Activated CD4-positive, alpha-beta T cell treated with anti-CD3 and anti-CD28 coated beads for 1 hour (primary cell): ENCODE data around the gene ZNF366.

Source experiments
- DNase-seq: peaks from one replicate; pipeline ENCODE4 v3.0.0-alpha.2; 2020

The ZNF366 gene

DNA sequence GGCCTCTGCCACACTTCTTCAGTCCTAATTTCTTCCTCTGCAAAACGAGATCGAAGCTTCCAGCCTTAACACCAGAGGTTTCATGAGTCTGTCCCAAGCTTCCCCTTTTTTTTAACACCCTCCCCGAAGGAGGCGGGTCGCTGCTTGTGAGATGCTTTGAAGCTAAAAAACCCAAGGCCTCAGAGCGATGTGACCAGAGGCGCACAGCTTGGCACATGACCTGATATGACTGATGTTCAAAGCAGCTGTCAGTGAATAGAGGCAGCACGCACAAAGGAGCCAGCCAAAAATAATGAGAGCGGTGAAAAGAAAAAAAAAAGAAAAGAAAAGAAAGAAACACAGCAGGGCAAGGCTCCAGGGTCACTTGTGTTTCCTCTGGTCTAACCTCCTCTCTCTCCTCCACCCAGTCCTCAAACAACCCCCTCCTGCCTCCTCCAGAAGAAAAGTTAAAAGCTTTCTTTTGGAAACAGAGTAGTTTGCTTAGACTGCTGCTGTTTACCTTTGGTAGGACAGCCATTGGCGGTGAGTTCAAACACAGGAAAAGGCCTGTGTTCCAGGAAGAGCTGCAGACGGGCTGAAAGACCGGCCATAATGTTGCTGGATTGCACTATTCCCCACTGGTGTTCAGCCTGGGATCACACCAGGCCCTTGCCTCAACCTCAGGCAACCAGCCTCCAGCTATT, 10.9 kb upstream of the ZNF366 start:
- no peak for DNase-seq

DNA sequence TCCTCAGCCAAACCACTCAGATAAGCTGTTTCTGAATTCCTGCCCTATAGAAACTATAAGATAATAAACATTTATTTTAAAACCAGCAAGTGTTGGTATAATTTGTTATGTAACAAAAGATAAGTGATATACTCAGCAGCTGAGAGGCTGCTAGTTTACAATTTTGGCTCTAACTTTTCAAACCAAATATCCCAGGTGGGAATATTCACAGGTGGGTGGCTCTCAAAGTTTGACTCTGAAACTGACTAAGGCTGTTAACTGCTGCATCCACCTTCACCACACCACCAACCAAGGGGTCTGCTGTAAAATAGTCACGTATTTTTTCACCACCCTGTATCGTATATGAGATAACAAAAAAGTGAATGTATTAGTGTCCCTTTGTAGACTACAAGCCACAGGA, 9.7 kb upstream of the ZNF366 start:
- no peak for DNase-seq

DNA sequence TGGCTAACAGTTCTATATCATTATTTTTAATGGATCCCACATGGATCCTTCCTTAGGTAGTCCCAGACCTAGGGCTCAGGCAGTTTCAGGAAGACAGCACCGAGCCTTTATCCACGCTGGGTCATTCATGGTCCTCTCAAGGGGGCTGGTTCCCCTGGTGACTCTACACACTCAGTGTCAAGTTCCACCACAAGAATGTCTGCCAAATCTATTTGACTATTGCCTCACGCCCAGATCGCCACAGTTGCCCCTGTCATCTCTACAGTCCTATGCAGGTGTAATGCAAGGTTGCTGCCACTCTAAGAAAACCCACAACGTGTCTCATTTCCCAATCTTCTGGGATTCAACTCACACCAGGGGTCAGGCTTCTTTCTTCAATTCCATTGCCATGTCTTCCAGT, 8.0 kb upstream of the ZNF366 start:
- no peak for DNase-seq

DNA sequence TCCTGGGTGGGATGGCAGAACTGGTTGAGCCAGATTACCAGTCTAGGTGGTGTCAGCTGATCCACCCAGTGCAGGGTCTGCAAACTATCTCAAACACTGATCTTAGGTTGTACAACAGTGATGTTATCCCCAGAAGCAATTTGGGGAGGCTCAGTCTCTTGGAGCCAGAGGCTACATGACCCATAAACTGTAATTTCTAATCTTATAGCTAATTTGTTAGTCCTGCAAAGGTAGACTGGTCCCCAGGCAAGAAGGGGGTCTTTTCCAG, 5.3 kb upstream of the ZNF366 start:
- no peak for DNase-seq

DNA sequence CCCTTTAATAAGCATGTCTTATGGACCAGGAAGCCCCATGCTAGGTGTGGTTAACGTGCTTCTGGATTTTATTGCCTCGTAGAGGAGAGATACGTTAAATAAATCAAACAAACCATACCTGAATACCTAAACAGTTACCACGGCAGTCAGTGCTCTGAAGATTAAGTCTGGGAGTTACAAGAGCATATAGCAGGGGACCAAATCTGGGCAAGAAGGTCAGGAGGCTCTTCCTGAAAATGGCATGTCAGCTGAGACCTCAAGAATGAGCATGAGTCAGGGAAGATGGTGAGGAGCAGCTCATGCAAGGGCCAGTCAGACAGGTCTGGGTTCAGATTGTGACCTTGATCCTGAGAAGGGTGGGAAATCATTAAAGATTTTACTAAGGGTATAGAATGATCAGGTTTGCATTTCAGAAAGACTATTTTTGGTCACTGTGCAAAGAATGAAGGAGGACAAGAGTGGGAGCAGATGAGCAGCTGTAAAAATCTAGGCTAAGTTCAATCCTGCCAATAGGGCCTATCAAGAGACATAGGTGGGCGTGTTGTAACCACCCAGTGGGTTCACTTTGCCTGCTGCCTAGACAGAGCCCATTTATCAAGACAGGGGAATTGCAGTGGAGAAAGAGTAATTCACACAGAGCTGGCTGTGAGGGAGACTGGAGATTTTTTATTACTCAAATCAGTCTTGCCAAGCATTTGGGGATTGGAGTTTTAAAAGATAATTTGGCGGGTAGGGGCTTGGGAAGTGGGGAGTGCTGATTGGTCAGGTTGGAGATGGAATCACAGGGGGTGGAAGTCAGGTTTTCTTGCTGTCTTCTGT, 4.8 kb upstream of the ZNF366 start:
- no peak for DNase-seq

DNA sequence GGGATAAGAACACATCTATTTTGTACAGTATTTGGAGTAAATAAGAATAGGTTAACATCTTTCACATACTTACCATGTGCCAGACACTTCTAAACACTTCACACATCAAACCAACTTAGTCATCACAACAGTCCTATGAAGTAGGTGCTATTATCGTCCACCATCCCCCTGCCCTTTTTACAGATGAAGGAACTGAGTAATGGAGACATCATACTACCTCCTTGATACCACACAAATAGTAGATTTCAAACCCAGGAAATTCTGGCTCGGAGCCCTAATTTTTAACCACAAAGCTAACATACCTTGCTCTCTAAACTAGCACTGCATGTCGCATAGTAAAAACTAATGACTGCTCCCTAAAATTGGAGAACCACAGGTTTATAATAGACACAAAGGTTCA, 4.2 kb upstream of the ZNF366 start:
- no peak for DNase-seq

DNA sequence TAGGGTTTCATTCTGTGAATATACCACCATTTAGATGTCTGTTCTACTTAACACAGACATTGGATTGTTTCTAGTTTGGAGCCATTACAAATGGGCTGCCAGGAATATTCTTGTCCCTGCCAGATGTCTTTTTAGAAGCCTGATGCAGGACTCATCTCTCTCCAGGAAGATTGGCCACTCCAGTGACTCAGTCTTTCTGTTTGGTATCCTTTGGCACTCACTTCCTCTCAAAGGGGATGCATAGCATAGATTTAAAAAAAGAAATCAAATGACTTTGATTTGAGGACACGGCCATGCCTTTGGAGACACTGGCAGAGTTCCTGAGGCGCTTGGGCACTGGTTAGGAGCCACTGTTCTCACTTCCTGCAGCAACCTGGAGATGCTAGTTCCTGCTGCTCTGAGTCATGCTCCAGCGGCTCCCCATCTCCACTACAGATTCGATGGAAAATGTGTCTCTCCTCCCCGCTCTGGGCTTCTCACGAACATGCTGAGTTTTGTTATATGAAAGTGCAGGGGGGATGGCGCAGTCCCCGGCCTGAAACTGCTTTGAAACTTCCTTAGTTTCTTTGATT, 3.5 kb upstream of the ZNF366 start:
- no peak for DNase-seq

DNA sequence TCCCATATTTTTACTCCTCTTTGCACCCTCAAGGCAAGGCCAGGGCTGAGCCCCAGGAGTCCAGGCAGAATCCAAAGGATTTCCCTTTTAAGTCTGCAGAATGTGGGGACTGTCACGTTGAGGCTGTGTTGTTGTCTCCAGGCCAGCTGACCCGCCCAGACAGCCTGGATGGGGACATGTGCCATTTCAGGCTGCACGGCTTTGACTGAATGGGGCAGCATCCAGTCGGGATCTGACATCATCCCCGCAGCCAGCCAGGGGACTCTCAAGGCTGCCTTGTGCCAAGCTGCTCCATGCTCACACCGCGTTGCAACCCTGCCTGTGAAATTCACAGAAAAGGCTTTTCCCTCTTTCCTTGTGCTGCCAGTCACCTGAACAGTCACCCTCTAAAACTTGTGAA, 2.2 kb upstream of the ZNF366 start:
- DNase-seq = no peak

DNA sequence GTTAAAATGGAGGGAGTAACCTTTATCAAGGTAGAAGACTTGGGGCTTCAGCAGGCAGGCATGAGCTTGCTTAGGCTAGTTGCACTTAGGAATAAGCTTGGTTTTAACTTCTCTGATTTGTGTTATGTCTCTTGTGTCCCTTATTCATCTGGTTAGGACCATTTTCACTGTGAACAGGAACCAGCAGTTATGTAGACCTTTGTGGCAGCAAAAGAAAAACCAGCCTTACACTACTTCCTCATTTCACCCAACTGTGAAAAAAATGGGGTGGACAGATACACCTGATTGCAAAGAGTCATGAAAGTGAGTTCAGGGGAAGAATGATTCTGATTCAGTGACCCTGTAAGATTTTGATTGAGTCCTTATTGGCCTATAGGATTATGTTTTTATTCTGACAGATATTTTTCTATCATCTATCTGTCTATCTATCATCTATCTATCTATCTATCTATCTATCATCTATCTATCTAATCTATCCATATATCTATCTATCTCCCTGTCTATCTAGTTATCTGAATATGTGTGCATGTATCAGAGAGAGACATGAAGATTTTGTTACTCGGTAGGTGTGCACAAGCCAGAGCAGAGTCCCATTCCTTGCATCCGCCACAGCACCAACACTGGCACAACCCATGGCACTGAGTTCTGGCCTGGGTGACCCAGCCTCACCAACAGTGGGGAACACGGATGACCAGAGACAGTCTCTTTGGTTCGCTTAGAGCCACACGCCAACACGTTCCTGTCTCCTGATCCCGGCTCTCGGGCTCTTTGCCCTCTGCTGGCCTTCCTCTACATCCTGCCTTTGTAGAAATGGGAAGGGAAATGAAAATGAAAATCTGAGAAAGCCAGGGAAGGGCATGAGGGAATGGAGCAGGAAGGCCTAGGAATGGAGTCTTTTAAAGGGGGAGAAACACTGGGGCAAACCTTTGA, 1.3 kb upstream of the ZNF366 start:
- no peak for DNase-seq

DNA sequence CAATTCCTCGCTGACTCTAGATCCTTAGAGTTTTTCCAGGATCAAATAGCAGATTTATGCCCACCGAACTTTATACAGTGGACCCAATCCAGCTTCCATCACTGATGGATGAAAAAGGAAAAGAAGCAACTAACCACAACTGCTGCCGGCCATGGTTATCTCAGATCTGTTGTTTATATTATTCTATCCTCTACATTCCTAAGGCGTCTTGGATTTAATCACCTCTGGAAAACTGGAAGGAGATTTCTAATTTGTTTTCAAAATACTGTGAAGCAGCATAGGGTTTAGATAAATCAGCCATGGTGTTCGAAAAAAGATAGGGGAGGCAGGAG, 663 bp upstream of the ZNF366 start:
- DNase-seq = no peak

DNA sequence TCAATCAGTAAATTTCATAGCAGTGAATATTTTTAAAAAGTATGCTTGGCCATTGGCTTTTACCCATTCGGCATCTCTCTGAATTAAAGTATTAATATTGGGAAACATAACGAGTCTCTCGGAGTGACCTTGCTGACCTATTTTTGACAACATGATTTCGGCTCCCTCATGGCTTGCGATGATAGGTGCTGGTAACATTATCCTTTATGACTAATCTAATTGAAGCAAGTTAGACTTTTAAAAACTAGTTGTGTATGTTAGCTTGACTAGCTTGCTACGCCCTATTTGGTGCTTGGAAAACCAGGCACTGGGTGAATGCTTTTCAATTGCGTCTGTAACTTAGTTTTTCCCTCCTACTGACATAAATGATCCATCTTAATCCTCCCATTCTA, 1.1 kb downstream of the ZNF366 start:
- DNase-seq = no peak

DNA sequence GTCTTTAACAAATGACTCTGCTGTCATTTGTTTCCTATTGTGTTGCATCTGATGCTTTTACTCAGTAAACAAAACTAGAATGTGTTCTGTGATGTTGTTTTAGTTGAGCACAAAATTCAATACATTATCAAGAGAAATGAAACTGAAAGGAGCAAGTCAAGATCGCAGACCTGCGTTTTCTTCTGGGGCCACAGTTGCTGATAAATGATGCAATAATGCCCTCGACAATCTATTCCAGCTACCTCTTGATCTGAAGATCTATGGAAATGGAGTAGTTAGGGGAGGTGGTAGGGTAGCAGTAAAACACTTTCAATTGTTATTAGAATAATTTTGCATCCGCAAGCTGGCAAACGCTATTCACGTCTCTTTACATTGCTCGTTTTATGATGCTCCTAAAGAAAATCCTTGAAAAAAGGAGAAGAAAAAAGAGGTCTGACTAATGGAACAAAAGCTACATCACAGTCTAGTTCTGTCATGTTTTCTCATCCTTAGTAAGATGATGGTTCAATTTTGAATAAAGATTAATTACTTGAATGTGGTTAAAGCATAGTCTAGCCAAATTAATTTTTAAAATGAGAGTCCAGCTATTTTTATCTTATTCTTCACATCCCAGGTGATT, 1.6 kb downstream of the ZNF366 start:
- DNase-seq = no peak

DNA sequence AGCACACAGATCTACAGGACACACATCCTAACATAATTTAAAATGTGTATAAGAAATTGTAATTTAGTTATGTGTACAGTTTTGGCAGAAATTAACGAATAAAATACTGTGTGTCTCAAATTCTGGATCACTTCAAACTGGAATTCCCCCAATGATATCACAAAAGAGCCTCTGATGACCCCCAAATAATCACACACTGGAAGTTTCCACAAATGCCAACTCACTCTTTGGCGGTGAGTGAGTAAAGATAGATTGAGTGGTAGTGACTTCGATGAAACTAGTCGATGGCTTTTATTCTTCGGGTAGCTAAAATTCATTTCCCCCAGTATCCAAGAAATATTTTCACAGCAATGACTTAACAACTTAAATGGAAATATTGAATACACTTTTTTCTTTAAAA, 2.2 kb downstream of the ZNF366 start:
- DNase-seq = no peak

DNA sequence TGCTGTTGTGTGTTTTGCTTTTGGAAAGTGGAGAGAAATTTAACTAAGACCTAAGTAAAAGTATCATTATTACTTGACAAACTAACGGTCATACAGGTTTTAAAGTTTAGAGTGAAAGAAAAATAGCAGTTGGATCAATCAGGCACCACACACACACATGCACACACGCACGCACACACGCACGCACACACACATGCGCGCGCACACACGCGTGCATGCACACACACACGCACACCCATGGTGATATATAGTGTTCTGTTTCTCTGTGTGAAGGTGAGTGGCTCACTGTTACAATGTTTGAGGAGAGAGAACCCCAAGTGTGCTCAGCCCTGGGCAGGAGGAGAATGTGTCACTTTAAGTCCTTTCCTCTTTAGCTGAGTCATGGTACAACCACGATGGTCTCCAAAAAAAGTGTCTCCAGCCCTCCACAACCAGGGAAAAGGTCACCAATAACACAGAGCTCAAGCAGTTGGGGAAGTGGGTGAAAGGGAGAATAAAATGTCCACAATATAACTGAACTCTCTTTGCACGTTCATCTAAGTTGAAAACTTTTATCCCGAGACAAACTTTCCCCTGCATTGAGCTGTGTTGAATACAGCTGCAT, 3.2 kb downstream of the ZNF366 start:
- no peak for DNase-seq

DNA sequence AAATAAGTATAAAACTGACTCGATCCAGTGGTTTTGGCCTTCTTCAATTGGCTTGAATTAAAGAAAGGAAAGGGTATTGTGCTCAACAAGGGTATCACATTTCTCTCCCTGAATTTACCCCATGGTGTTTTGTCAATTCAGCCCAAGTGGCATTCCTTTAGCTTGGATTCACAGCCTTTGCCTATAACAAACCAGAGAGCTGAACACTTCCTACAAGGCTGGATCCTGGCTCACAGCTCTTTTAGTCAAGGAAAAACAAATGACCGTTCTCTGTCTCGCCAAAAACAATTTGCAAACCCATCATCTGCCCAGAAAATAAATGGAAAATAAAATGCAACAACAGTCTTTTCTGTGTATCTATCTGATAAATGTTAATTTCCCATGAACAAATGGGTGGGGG, 5.7 kb downstream of the ZNF366 start:
- DNase-seq = no peak

DNA sequence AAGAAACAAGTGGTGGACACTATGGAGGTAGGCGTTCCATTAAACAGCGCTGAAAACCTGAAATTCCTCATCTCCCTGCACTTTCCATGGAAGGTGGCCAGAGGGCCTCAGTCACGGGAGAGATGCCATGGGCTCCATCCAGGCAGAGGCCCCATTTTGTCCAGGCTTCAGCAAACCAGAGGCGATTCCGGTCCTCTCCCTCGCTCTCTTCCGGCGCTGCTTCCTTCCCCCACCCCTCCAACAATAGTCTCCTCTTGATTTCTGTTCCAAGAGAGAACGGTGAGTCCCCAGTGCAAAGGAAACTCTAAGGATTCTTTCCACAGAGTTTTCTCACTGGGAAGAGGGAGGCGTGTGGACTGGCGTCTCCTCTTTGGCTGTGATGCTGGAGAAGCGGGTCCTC, 7.5 kb downstream of the ZNF366 start:
- DNase-seq = no peak

DNA sequence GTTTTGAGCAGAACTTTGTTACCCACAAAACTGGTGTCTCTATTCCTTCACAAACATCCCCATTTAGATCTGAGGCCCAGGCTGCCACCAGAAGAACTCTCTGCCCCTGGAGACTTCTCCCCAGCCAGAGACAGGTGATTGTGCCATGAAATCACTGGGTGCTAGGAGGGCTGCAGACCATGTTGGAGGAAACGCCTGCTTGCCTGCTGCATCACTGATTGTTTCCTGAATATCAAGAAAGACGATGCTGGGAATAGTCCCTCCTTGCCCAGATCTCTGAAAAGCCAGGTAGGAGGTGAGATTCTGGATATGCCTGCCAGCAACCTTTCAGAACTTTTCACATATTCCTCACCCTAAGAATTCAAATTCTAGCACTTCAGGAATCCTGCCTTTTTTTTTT, 8.1 kb downstream of the ZNF366 start:
- DNase-seq = no peak

DNA sequence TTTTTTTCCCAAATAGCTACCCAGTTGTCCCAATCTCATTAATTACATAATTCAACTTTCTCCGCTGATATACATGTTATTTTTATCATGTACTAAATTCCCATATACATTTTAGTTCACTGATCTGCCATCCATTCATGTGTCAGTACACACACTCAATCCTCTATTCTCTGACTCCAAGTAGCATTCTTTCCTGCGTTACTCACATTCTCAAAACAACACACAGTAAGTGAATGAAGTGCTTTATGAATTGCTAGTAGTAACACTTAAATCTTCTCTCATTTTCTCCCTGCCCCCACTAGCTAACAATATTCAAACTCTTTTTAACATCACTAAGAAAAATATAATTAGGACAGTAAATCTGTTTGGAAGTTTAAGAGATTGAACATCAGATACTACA, 8.9 kb downstream of the ZNF366 start:
- no peak for DNase-seq

DNA sequence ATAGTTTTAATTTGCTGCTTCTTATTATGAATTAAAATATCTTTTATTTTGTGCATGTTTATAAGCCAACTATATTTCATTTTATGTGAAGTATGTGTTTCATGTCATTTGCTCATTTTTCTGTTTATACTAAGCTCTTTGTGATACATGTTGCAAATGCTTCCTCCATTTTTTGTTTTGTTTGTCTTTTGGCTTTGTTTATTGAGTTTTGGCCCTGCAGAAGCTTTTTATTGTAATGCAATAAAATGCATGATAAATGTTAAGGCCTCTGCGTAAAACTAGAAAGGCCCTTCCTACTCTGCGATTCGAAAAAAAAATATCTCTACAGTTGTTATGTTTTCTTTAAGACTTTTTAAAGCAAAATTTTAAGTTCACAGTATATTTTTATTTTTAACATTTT, 9.4 kb downstream of the ZNF366 start:
- no peak for DNase-seq

DNA sequence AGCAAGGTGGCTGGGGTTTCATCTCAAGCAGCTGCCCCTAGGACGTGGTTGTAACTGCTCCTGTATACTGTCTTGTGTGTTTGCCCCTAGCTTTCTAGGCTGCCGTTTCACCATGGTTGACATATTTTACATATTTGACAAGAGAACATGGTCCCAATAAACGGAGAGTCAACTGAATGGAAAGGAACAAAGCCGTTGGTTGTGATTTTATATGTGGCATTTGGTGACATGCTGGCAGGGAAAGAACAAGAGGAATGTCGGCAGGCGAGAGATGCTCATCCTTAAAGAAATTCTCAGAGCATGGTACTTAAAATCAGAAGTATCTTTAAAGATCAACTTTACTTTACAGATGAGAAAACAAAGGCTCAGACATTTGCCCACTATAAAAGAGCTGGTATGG, 11.8 kb downstream of the ZNF366 start:
- no peak for DNase-seq

DNA sequence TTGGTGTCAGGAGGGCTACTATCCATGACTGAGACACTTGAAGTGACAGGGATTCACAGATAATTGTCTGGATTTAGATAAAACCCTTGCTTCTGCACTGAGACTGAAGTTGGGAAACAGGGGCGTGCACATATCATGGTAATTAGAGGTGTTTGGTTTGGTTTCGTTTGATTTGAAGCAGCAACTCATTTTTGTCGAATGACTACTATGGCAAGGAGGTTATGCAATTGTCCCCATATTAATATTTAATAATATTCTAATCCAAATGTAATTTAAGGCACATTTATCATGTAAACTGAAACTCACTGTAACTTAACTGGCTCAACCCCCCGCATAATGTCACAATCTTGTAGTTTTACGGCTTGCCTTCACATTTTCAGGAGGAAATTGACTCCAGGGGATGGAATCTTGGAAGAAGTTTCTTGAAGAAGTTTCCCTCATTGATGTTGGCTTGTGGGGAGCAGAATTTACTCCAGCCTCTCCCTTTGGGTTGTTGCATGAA, 12.5 kb downstream of the ZNF366 start:
- DNase-seq = no peak

DNA sequence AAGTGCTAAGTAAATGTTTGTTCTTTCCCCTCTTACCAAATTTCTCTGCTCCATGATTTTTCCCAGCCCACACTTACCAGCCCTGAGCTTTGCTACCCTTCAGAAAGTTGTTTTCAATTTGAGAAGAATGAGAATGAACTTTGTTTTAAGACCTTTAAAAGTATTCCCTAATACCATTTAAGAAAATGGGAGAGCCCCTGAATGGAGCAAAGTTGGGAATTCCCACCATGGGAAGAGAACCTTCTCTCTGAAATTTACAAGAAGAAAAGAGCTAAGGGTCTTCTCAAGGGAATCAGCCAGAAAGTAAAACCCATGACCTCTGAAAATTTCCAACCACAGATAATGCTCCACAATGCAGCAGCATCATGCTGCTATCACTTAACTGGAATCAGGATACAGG, 17.7 kb downstream of the ZNF366 start:
- no peak for DNase-seq

DNA sequence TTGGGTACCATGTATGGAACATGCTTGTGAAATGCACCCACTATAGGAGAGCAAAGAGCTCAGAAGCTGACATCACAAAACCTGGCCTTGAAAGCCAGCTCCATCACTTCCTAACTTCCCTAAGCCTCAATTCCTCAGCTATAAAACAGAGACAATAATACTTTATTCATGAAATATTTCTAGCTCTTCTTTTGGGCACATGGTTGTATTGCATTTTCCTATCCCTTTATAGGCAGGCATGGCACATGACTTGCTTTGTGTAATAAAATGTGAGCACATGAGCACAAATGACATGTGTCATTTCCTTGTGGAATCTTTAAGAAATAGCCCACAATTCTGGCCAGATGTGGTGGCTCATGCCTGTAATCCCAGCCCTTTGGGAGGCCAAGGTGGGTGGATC, 18.5 kb downstream of the ZNF366 start:
- no peak for DNase-seq
